ENCODE data around the gene PDLIM7. TPM values are rescaled to one million over a fixed set of nuclear protein-coding genes. Genes with fewer than 3 reads are reported as not detected.
A peak's percentile ranks its signal among the peaks of the same experiment; 100 is the strongest.

Gene PDLIM7
- total and polyA plus RNA-seq, 2 of the 8 experiments (the other 6 are each of a cell fraction or from before 2014, with no cell fraction given): 67.3 to 94.2 TPM

DNA sequence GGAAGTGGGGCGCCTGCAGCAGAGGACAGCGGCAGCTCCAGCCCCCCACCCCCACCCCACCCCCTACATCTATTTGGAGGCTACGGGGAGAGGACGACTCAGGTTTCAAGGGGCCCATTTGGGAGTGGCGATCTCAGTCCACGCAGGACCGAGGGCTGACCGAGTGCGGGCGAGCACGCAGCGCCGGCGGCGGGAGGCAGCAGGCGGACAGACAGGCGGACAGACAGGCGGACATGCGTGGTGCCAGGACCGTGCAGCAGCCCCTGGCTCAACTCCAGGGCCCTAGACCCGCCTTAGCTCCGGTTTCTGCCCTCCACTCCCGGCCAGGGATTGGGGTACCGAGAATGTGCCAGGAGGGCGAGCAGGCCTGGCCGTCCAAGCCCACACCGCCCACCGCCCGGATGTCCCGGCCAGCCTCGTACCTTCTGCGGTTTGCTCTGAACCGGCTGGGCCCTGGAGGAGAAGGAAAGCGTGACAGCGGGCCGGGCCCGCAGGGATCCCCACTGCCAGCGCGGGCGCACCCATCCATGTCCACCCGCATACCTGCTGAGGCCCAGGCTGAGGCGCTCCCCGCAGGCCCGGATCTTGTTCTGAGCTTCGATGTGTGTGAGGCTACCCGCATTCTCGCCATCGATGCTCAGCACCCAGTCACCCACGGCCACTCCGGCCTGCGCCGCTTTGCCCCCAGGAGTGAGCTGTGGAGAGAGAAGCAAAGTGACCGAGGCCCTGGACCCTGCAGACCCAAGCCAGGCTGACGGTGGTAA, 5.2 kb downstream of the PDLIM7 start:
- Histone ChIP-seq H3K27me3 (replicated peaks in 1 of 4; ENCODE audit: control insufficient read depth in 3 of 4, extremely low read depth in 1 of 4, insufficient read depth in 3 of 4, low read length in 3 of 4) (no peaks in the 10 kb centered on the region), H4K91ac (replicated peaks; ENCODE audit: insufficient read length, low read length) (no peak overlapping the region), H4K20me1 (replicated peaks in 1 of 2; ENCODE audit: control insufficient read depth in 1 of 2, insufficient read depth in 2 of 2, low read length in 2 of 2) (peaks cover 6 to 10% of the 10 kb centered on the region in 2 experiments), H4K8ac (ENCODE audit: extremely low read depth, insufficient read depth, low read length) (peak overlapping the region; percentile 6; the same call in 1 of the 2 replicates), H3K14ac (ENCODE audit: insufficient read length) (no peak overlapping the region), H3K4me1 (replicated peaks in 1 of 4; ENCODE audit: control insufficient read depth in 3 of 4, insufficient read depth in 4 of 4, low read length in 3 of 4) (peaks cover 0 to 27% (median 24%) of the 10 kb centered on the region in 4 experiments; a peak in 6 of 7 replicates), H2BK120ac (replicated peaks; ENCODE audit: low read depth, low read length) (no peak overlapping the region), H2AFZ (ENCODE audit: low read length) (no peak overlapping the region), H3K23ac (ENCODE audit: insufficient read length) (no peak overlapping the region), H3K9me3 (ENCODE audit: insufficient read depth in 2 of 2, low read depth in 1 of 2, low read length in 1 of 2) (no peaks in the 10 kb centered on the region), H2BK20ac (ENCODE audit: low read length) (no peak overlapping the region), H3K79me1 (ENCODE audit: low read depth, low read length) (peaks cover 7% of the 10 kb centered on the region; the same call in 1 of the 2 replicates), H3K4ac (replicated peaks; ENCODE audit: insufficient read length, low read depth, low read length) (no peak overlapping the region), H2BK15ac (ENCODE audit: low read length) (no peak overlapping the region), H3K36me3 (ENCODE audit: control insufficient read depth in 2 of 4, insufficient read depth in 4 of 4, low read length in 3 of 4) (peaks cover 25 to 42% (median 35%) of the 10 kb centered on the region in 4 experiments), H3K79me2 (ENCODE audit: control insufficient read depth in 1 of 2, insufficient read depth in 2 of 2, low read length in 2 of 2) (peaks cover 0 to 8% of the 10 kb centered on the region in 2 experiments; a peak in 1 of 4 replicates), H3K9ac (replicated peaks in 1 of 4; ENCODE audit: extremely low read depth in 1 of 4, low read depth in 3 of 4, low read length in 3 of 4) (no peak overlapping the region; a peak in 1 of 7 replicates), H3K4me2 (ENCODE audit: insufficient read depth in 1 of 2, low read depth in 2 of 2, low read length in 2 of 2) (no peak overlapping the region), H3K18ac (ENCODE audit: extremely low read depth, low read length) (no peak overlapping the region), H3K4me3 (ENCODE audit: extremely low read depth in 1 of 4, insufficient read depth in 2 of 4, low read depth in 3 of 4, low read length in 4 of 4) (no peak overlapping the region), H4K5ac (ENCODE audit: insufficient read length, low read depth, low read length) (no peak overlapping the region), H2BK12ac (ENCODE audit: low read depth, low read length) (no peak overlapping the region), H3K23me2 (ENCODE audit: low read depth, low read length) (peaks cover 3% of the 10 kb centered on the region; the same call in 1 of the 2 replicates), H2BK5ac (ENCODE audit: low read depth, low read length) (no peak overlapping the region; the same call in 1 of the 2 replicates), H2AK5ac (ENCODE audit: low read depth, low read length) (no peak overlapping the region), H3K56ac (replicated peaks; ENCODE audit: insufficient read length, low read depth, low read length) (no peak overlapping the region), H3K27ac (ENCODE audit: low read depth, low read length) (no peak overlapping the region)
- FAIRE-seq (no peak), DNase-seq (ENCODE audit: low read depth in 1 of 2, low spot score in 2 of 2) (no peak)
- CTCF ChIA-PET (ENCODE audit: partially characterized antibody): interaction anchor here (0.8 to 12.7 kb wide), 17 partner anchors 13 to 714 kb away, joined by 3 to 306 read pairs (median 4); partner anchors contain the start of genes DDX41, DOK3 and PDLIM7
- POLR2A ChIA-PET (ENCODE audit: partially characterized antibody): interaction anchor here (0.8 to 67.5 kb wide), 10 partner anchors 12 to 126 kb away, joined by 3 to 3349 read pairs (median 4); partner anchors contain the start of genes DBN1, DDX41, DOK3 and PDLIM7
- TF ChIP-seq POLR2A (IDR thresholded peaks at IDR 0.05; ENCODE audit: control extremely low read depth in 1 of 2, low read depth in 2 of 2, low read length in 2 of 2) (peak in 1 of 2 experiments; percentile 77; a peak in 2 of 3 replicates), GABPA (IDR thresholded peaks at IDR 0.05; ENCODE audit: borderline replicate concordance, insufficient read depth, low read length) (0 out of 2 replicates have a peak, but pooled peaks have one; percentile 11), FOSL1 (IDR thresholded peaks at IDR 0.05; ENCODE audit: insufficient read depth, low read depth, low read length) (no peak)
- 94% methylated on average over 31 of the region's 54 CpGs; no CpG with 5 or more reads in 1 of the 2 experiments for WGBS, 2 experiments (ENCODE audit: extremely low coverage in 1 of 2, insufficient coverage in 1 of 2, insufficient read length in 1 of 2, insufficient replicate concordance in 2 of 2, low coverage in 1 of 2, low lambda C conversion rate in 2 of 2, missing lambda C conversion rate in 1 of 2)

Measured in H1 (cell line).